NCI-H2081 treated with DMSO at 0.1 percent for 48 hours (cell line): Measurements from ENCODE around the gene DCLK3.

Experiments
- DNase-seq: peaks from one replicate; lab custom pipeline; 2025; lab: John Stamatoyannopoulos, UW

Gene DCLK3

DNA sequence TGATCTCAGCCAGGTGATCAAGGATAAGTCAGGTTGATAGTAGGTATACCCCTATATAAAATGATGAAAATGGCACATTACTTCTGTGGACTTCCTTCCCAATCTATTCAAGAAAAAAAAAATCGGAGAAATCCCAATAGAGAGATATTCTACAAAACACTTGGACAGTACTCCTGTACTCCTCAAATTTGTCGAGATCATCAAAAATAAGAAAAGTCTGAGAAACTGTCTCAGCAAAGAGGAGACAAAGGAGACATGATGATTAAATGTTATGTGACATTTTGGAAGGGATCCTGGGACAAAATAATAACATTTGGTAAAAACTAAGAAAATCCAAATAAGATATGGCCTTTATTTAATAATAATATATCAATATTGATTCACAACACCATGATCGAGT lies 94.6 kb downstream of the DCLK3 start:
- DNase-seq, result no peak

DNA sequence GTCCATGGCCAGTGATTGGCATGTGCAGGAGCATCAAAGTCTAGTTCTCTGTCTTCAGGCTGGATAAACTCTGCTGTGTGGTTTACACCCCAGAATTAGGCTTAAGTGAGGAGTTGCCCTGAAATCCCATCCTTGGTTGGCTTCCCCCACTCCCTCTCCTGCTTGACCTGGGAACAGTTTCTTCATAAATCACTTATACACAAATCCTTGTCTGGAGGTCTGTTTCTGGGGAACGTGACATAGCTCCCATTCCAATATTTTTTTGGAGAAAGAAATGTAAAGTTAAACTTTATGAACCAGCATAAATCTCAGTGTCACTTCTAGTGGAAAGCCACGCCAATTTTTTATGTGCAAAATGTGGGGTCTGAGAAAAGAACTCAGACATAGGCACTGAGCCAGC lies 98.2 kb downstream of the DCLK3 start:
- no peak for DNase-seq

DNA sequence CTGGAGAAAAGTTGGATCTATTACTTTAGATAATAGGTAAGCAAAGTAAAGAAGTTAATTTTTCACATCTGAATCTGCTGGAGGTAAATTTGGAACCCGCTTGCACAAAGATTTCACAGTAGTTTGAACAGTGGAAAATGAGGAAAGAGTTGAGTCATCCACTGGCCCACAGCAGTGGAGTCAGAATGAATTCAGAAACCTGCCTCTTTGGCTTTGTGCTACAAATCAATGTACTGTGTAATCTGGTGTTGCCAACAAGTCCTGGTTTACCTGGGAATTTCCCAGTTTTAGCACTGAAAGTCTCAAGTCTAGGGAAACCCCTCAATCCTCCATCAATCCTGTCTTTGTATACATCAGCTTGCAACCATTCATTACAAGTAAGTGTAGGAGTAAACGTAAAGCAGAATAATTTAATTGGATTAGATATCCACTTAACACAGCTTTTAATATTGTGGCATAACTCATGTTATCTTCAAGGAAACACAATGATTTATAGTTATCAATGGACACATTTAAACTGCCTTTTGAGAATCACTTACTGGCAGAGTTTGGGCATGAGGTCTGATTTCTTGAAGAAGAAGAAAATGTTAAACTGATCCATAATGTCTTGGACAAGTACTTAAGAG lies 100.6 kb downstream of the DCLK3 start:
- no peak for DNase-seq

DNA sequence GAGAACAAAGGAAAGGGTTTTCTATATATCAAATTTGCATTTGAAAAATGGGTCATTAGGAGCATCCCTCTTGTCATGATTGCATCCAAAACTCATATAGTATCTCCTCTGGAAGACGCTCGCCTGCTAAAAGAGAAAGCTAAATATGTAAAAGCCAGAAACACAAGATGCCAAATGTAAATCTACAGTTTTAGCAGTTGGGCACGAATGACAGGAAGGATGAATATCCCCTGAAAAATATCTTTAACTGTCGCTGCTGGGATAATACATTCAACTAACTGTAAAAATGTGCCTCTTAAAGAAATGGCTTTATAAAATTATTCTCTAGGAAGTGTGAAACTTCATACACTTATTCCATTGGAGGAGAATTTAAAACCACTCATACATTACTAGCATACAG lies 101.7 kb downstream of the DCLK3 start:
- no peak for DNase-seq
